LNCAP (cell line): ENCODE data around the gene TOX3.

Experiments
- CTCF ChIP-seq: fragments of 450-650 bp; IDR thresholded peaks from 2 replicates; pipeline ENCODE4 v1.5.1; 2017; ENCODE audit warnings: mild to moderate bottlenecking

Gene TOX3

GRCh38 chr16:52558448-52558847 is 11.5 kb upstream of the TOX3 start:
- TF ChIP-seq CTCF, result no peak

- no peak for TF ChIP-seq CTCF
Observed at GRCh38 chr16:52557236-52557635, 10.3 kb upstream of the TOX3 start.

- no peak for TF ChIP-seq CTCF
Observed at GRCh38 chr16:52556083-52556482, 9.1 kb upstream of the TOX3 start.

- no peak for TF ChIP-seq CTCF
Observed at GRCh38 chr16:52555572-52555971, 8.6 kb upstream of the TOX3 start.

GRCh38 chr16:52554334-52554733 is 7.4 kb upstream of the TOX3 start:
- no peak for TF ChIP-seq CTCF

- peak; percentile 76 for TF ChIP-seq CTCF
Observed at GRCh38 chr16:52553322-52553721, 6.4 kb upstream of the TOX3 start.

GRCh38 chr16:52552643-52553042 is 5.7 kb upstream of the TOX3 start:
- TF ChIP-seq CTCF, result no peak

GRCh38 chr16:52549011-52549692 is 2.2 kb upstream of the TOX3 start:
- no peak for TF ChIP-seq CTCF
